Measurements from ENCODE around the gene CMIP.

CMIP gene

GRCh38 chr16:81638286-81638945 is 193.8 kb downstream of the CMIP start:
- TF ChIP-seq RAD21 (IDR thresholded peaks at IDR 0.05; ENCODE audit: low read depth), result no peak
- TF ChIP-seq MAX (IDR thresholded peaks at IDR 0.05), result no peak
- no peak for TF ChIP-seq FOXM1 (IDR thresholded peaks at IDR 0.05; ENCODE audit: borderline replicate concordance, low read depth)
- no peak for TF ChIP-seq NFIC (IDR thresholded peaks at IDR 0.05)
- no peak for TF ChIP-seq YY1 (IDR thresholded peaks at IDR 0.05; ENCODE audit: low read depth)
- no peak for TF ChIP-seq ZBTB7A (IDR thresholded peaks at IDR 0.05; ENCODE audit: low read depth)
- no peak for TF ChIP-seq TEAD4 (IDR thresholded peaks at IDR 0.05)
- no peak for TF ChIP-seq CREB1 (IDR thresholded peaks at IDR 0.05; ENCODE audit: low read depth)
- TF ChIP-seq TAF1 (IDR thresholded peaks at IDR 0.05; ENCODE audit: low read depth), result no peak
- no peak for TF ChIP-seq REST (IDR thresholded peaks at IDR 0.05; ENCODE audit: low read depth)
- TF ChIP-seq CEBPB (IDR thresholded peaks at IDR 0.05), result no peak

GRCh38 chr16:81639348-81639747 is 194.7 kb downstream of the CMIP start:
- TF ChIP-seq EP300 (IDR thresholded peaks at IDR 0.05; ENCODE audit: borderline replicate concordance) (no peak), CEBPB (IDR thresholded peaks at IDR 0.05) (no peak), TAF1 (IDR thresholded peaks at IDR 0.05; ENCODE audit: low read depth) (no peak), ZBTB7A (IDR thresholded peaks at IDR 0.05; ENCODE audit: low read depth) (no peak), EGR1 (IDR thresholded peaks at IDR 0.05) (no peak), CREB1 (IDR thresholded peaks at IDR 0.05; ENCODE audit: low read depth) (no peak), TEAD4 (IDR thresholded peaks at IDR 0.05) (no peak), USF1 (IDR thresholded peaks at IDR 0.05) (no peak), MAX (IDR thresholded peaks at IDR 0.05) (no peak), RAD21 (IDR thresholded peaks at IDR 0.05; ENCODE audit: low read depth) (no peak), TCF12 (IDR thresholded peaks at IDR 0.05; ENCODE audit: low read depth) (no peak), YY1 (IDR thresholded peaks at IDR 0.05; ENCODE audit: low read depth) (no peak), REST (IDR thresholded peaks at IDR 0.05; ENCODE audit: low read depth) (no peak), FOXM1 (IDR thresholded peaks at IDR 0.05; ENCODE audit: borderline replicate concordance, low read depth) (no peak), NFIC (IDR thresholded peaks at IDR 0.05) (no peak)

- no peak for TF ChIP-seq TCF12 (IDR thresholded peaks at IDR 0.05; ENCODE audit: low read depth)
Measured at GRCh38 chr16:81639931-81640680, 195.5 kb downstream of the CMIP start.

GRCh38 chr16:81640681-81641070 is 196.1 kb downstream of the CMIP start:
- TF ChIP-seq FOXM1 (IDR thresholded peaks at IDR 0.05; ENCODE audit: borderline replicate concordance, low read depth) (no peak), NFIC (IDR thresholded peaks at IDR 0.05) (no peak), YY1 (IDR thresholded peaks at IDR 0.05; ENCODE audit: low read depth) (no peak), TCF12 (IDR thresholded peaks at IDR 0.05; ENCODE audit: low read depth) (no peak), TAF1 (IDR thresholded peaks at IDR 0.05; ENCODE audit: low read depth) (no peak), CEBPB (IDR thresholded peaks at IDR 0.05) (no peak)

- TF ChIP-seq EP300 (IDR thresholded peaks at IDR 0.05; ENCODE audit: borderline replicate concordance), result no peak
- no peak for TF ChIP-seq YY1 (IDR thresholded peaks at IDR 0.05; ENCODE audit: low read depth)
- no peak for TF ChIP-seq MAX (IDR thresholded peaks at IDR 0.05)
- TF ChIP-seq CREB1 (IDR thresholded peaks at IDR 0.05; ENCODE audit: low read depth), result no peak
- no peak for TF ChIP-seq RAD21 (IDR thresholded peaks at IDR 0.05; ENCODE audit: low read depth)
- no peak for TF ChIP-seq FOXM1 (IDR thresholded peaks at IDR 0.05; ENCODE audit: borderline replicate concordance, low read depth)
- TF ChIP-seq ZBTB7A (IDR thresholded peaks at IDR 0.05; ENCODE audit: low read depth), result no peak
- no peak for TF ChIP-seq CEBPB (IDR thresholded peaks at IDR 0.05)
- TF ChIP-seq EGR1 (IDR thresholded peaks at IDR 0.05), result no peak
- no peak for TF ChIP-seq TCF12 (IDR thresholded peaks at IDR 0.05; ENCODE audit: low read depth)
- TF ChIP-seq TEAD4 (IDR thresholded peaks at IDR 0.05), result no peak
- TF ChIP-seq USF1 (IDR thresholded peaks at IDR 0.05), result no peak
- no peak for TF ChIP-seq TAF1 (IDR thresholded peaks at IDR 0.05; ENCODE audit: low read depth)
- no peak for TF ChIP-seq REST (IDR thresholded peaks at IDR 0.05; ENCODE audit: low read depth)
Measured at GRCh38 chr16:81641395-81642106, 196.9 kb downstream of the CMIP start.
